ENCODE results near the gene STRBP. TPM values are rescaled to one million over a fixed set of nuclear protein-coding genes. Genes with fewer than 3 reads are reported as not detected.

STRBP gene
- total and polyA plus RNA-seq, 9 of the 15 experiments (the other 6 are each of a cell fraction or from before 2014, with no cell fraction given) = 27.7 to 84.0 (median 70.2) TPM

DNA sequence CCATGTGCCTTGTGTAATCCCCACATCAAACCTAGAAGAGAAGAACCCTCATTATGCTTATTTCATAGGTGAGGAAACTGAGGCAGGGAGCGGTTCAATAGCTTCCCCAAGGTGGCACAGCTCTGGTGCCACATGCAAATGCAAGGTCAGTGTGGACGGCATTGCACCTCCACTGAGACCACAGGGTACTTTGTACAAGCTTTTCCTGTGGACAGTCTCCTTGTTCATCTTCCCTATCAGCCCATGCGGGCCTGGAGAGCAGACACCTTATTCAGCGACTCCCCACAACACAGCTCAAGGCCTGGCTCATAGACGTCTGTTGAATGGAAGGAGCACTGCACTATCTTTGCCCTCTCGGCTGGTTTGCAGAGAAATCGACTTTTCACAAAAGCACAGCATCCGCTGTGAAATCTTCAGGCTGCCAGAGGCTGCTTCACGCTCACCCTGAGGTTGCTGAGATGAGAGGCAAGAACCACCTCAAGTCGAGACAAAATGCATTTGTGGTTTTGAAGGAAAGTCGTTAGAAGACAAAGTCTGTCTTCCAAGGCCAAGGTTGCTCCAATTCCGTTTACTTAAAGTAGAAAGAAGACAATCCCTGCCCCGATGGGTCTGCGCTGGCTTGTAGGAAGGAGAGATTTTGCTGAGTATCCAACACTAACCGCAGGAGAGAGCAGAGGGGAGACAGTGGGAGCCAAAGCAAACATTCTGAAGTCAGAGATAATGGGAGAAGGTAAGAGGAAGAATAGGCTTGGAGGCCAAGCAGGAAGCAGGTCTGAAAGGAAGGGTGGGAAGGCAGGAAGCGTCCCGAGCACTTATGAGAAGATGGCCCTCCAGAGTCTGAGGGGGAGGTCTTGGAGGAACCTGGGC is 34.2 kb upstream of the STRBP start (continued):
- TF ChIP-seq IFI16 (CRISPR knock-in tag; IDR thresholded peaks at IDR 0.05) (no peak), ZNF12 (CRISPR knock-in tag; IDR thresholded peaks at IDR 0.05) (no peak), MEF2A (IDR thresholded peaks at IDR 0.05; ENCODE audit: control insufficient read depth, low read depth, low read length) (no peak), ZNF583 (CRISPR knock-in tag; IDR thresholded peaks at IDR 0.05) (no peak), ZKSCAN3 (CRISPR knock-in tag; IDR thresholded peaks at IDR 0.05) (no peak), FOXP1 (CRISPR knock-in tag; IDR thresholded peaks at IDR 0.05) (no peak), HDAC8 (tag; IDR thresholded peaks at IDR 0.05) (no peak; the same call in 1 of the 2 replicates), TFE3 (CRISPR knock-in tag; IDR thresholded peaks at IDR 0.05) (no peak), KAT7 (CRISPR knock-in tag; IDR thresholded peaks at IDR 0.05; ENCODE audit: borderline replicate concordance) (no peak), MTF1 (CRISPR knock-in tag; IDR thresholded peaks at IDR 0.05; ENCODE audit: borderline replicate concordance) (no peak), ZFX (CRISPR knock-in tag; IDR thresholded peaks at IDR 0.05) (no peak), RBM34 (IDR thresholded peaks at IDR 0.05; ENCODE audit: borderline replicate concordance, insufficient read depth, low read length) (no peak), KLF13 (tag; IDR thresholded peaks at IDR 0.05; ENCODE audit: borderline replicate concordance, low read depth) (no peak), ZBTB8A (IDR thresholded peaks at IDR 0.05; ENCODE audit: partially characterized antibody) (no peak)
- TF ChIP-seq, protein P1, sequence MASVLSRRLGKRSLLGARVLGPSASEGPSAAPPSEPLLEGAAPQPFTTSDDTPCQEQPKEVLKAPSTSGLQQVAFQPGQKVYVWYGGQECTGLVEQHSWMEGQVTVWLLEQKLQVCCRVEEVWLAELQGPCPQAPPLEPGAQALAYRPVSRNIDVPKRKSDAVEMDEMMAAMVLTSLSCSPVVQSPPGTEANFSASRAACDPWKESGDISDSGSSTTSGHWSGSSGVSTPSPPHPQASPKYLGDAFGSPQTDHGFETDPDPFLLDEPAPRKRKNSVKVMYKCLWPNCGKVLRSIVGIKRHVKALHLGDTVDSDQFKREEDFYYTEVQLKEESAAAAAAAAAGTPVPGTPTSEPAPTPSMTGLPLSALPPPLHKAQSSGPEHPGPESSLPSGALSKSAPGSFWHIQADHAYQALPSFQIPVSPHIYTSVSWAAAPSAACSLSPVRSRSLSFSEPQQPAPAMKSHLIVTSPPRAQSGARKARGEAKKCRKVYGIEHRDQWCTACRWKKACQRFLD (CRISPR knock-in tag; IDR thresholded peaks at IDR 0.05) = no peak
- TF ChIP-seq, protein P2, sequence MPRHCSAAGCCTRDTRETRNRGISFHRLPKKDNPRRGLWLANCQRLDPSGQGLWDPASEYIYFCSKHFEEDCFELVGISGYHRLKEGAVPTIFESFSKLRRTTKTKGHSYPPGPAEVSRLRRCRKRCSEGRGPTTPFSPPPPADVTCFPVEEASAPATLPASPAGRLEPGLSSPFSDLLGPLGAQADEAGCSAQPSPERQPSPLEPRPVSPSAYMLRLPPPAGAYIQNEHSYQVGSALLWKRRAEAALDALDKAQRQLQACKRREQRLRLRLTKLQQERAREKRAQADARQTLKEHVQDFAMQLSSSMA (CRISPR knock-in tag; IDR thresholded peaks at IDR 0.05) = no peak

All from K562 (cell line).